ENCODE data around the gene CCL22. TPM values are rescaled to one million over a fixed set of nuclear protein-coding genes. Genes with fewer than 3 reads are reported as not detected.

CCL22 gene
- not detected in 2 replicates for total RNA-seq (ENCODE audit: low replicate concordance)

DNA sequence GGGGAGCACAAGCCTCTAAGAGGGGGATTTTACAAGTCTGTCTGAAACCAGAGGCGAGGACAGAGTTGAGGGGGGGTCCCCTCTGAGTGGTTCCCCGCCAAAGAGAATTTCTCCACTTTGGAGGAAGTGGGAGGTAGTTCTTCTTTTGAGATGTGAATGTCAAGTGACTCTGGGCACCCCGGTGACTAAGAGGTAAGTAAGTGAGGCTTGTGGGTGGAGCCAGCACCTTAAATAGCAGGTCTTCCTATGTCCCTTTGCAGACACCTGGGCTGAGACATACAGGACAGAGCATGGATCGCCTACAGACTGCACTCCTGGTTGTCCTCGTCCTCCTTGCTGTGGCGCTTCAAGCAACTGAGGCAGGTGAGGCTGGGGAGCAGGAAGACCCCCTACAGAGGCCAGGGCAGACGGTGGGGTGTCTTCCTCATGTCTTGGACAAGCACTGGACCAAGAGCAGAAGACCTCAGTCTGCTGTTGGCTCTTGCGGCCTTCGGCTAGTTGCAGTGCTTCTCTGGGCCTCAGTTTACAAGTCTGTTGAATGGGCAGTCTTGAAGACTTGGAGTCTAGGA, at the start of gene CCL22:
CCL22 (plus strand) TSS at position 257 of the 569 bp plus-strand sequence; CDS start at position 291, 34 bp downstream.

DNA sequence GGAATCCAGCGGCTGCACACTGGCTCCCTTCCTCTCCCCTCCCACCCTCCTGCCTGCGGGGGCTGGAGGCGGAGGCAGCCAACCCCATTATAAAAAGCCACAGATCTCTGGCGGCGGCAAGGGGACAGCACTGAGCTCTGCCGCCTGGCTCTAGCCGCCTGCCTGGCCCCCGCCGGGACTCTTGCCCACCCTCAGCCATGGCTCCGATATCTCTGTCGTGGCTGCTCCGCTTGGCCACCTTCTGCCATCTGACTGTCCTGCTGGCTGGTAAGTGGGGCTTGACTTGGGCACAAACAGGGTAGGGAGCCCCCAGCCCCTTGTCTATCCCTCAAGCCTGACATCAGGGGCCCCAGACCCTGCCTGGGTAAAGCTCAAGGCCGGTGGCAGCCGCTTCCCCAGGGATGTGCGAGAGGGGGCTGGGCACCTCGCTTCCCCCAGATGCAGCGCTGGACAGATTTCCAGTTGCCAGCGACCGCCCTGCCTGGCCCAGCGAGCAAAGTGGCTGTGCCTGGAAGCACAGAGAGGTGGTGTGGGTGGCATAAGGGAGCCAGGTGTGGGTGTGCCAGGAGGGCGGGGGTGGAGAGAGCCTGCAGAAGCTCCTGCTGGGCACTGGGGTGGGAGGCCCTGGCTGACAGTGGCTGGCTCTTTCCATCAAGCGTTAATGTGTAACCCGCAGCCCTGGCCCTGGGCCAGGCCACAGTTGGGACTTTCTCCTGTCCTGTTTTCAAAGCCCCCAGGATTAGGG, 14.0 kb downstream of the CCL22 start, which contains the start of gene CX3CL1:
CX3CL1 (plus strand) TSS at position 119 of the 745 bp plus-strand sequence; CDS start at position 198, 79 bp downstream.

DNA sequence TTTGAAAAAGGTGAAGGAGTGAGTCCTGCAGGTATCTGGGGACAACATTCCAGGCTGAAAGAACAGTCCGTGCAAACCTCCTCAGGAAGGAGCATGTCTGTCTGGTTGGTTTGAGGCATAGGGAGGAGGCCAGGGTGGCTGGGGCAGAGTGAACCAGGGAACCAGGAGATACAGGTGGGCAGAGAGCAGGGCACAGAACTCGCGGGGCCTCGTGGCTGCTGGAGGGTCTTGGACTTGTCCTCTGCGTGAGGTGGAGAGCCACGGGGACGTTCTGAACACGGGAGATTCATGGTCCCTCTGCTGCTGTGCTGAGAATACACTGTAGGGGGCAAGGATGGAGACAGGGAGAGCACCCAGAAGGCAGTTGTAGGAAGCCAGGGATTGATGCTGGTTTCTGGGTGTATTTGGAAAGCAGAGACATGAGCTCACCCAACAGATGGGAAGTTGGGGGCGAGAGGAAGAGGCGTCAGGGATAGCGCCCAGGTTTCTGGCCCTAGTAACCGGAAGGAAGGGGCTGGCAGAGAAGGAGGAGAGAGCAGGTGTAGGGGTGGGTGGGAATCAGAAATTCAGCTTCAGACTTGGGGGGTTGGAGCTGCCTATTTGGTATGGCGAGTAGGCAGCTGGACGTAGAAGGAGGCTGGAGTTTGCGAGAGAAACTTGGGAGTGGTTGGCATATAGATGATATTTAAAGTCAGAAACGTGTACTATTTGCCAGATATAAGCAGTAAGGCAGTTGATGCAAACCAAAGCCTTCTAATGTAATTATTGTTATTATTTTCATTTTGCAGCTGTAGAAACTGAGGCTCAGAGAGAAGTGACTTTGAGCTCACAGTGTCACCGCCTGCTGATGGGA, 45.6 kb downstream of the CCL22 start, which contains the start of gene CCL17:
CCL17 (plus strand) TSS at position 803 of the 853 bp plus-strand sequence. CDS start 9,166 bp downstream, outside the sequence.

Other genes starting within 250 kb of the CCL22 start
- 32.4 and 65.8 TPM in 2 replicates for gene PSME3IP1, start 172.7 kb upstream of the CCL22 start, total RNA-seq (ENCODE audit: low replicate concordance)
- gene RSPRY1, start 172.5 kb upstream of the CCL22 start, total RNA-seq (ENCODE audit: low replicate concordance) = 52.1 and 58.3 TPM in 2 replicates
- 40.2 and 63.3 TPM in 2 replicates for gene ARL2BP, start 113.5 kb upstream of the CCL22 start, total RNA-seq (ENCODE audit: low replicate concordance)
- gene PLLP, start 74.1 kb upstream of the CCL22 start, total RNA-seq (ENCODE audit: low replicate concordance) = 0.53 TPM in 1 of 2 replicates, not detected in the other
- 0.23 and 0.83 TPM in 2 replicates for gene CX3CL1, start 13.7 kb downstream of the CCL22 start, total RNA-seq (ENCODE audit: low replicate concordance)
- not detected in 2 replicates for gene CCL17, start 46.0 kb downstream of the CCL22 start, total RNA-seq (ENCODE audit: low replicate concordance)
- gene CIAPIN1, start 88.6 kb downstream of the CCL22 start, total RNA-seq (ENCODE audit: low replicate concordance) = 18.6 and 46.3 TPM in 2 replicates
- gene COQ9, start 88.7 kb downstream of the CCL22 start, total RNA-seq (ENCODE audit: low replicate concordance) = 43.0 and 52.5 TPM in 2 replicates
- 93.4 and 111 TPM in 2 replicates for gene POLR2C, start 103.9 kb downstream of the CCL22 start, total RNA-seq (ENCODE audit: low replicate concordance)
- gene DOK4, start 127.7 kb downstream of the CCL22 start, total RNA-seq (ENCODE audit: low replicate concordance) = 28.0 and 44.4 TPM in 2 replicates
- 12.4 and 19.5 TPM in 2 replicates for gene CCDC102A, start 177.8 kb downstream of the CCL22 start, total RNA-seq (ENCODE audit: low replicate concordance)
- not detected in 2 replicates for gene ADGRG5, start 183.9 kb downstream of the CCL22 start, total RNA-seq (ENCODE audit: low replicate concordance)

All from smooth muscle cell of the coronary artery (primary cell).